Large intestine (tissue), 3 donors: ENCODE measurements around the gene PDZRN3. TPM values are rescaled to one million over a fixed set of nuclear protein-coding genes. Genes with fewer than 3 reads are reported as not detected.

Experiments used
- DNase-seq, 2 donors: peaks; one replicate each; pipeline versions ENCODE4 v3.0.0 to v3.0.0-alpha.2; 2013
- H3K27ac ChIP-seq: one replicate; pipeline ENCODE4 v1.5.1; 2013; ENCODE audit warnings: low read length
- H3K27me3 ChIP-seq: 2 replicates; pipeline ENCODE4 v1.6.1; 2013; ENCODE audit warnings: low read length; ENCODE audit not compliant: control insufficient read depth, insufficient read depth
- H3K36me3 ChIP-seq: 2 replicates; pipeline ENCODE4 v1.6.1; 2013; ENCODE audit warnings: low read length; ENCODE audit not compliant: control insufficient read depth, insufficient read depth
- H3K4me1 ChIP-seq: one replicate; pipeline ENCODE4 v1.6.1; 2013; ENCODE audit warnings: low read length; ENCODE audit not compliant: control insufficient read depth, insufficient read depth
- H3K4me3 ChIP-seq: one replicate; pipeline ENCODE4 v1.5.1; 2013; ENCODE audit warnings: low read length
- H3K9me3 ChIP-seq: one replicate; pipeline ENCODE4 v1.6.1; 2013; ENCODE audit warnings: mild to moderate bottlenecking, low read depth, low read length, moderate library complexity; ENCODE audit not compliant: control insufficient read depth
- WGBS: methylation state at CpG from one replicate; pipeline ENCODE4 v1.1.5; 2013; ENCODE audit warnings: low lambda C conversion rate; ENCODE audit not compliant: insufficient coverage; 5-methylcytosine and 5-hydroxymethylcytosine counted together
- polyA plus RNA-seq: library from polyadenylated mRNA; unstranded; fragments of 120-200 nt; gene quantifications from one replicate; pipeline ENCODE4 v1.2.1, GENCODE V29; 2013

Gene PDZRN3
- polyA plus RNA-seq, 1 donor, result 40.7 TPM

- peaks cover 11% of the 10 kb centered on the region for H3K4me1 ChIP-seq
- no peaks in the 10 kb centered on the region for H3K27me3 ChIP-seq
Measured at GRCh38 chr3:73563896-73564582, 60.7 kb downstream of the PDZRN3 start.

GRCh38 chr3:73561494-73561893 lies 63.2 kb downstream of the PDZRN3 start:
- DNase-seq, result no peak
- H3K4me3 ChIP-seq, result no peak overlapping the region
- no peak overlapping the region for H3K27ac ChIP-seq
- no peaks in the 10 kb centered on the region for H3K9me3 ChIP-seq
- H3K36me3 ChIP-seq, result no peaks in the 10 kb centered on the region
- H3K4me1 ChIP-seq, result peaks cover 14% of the 10 kb centered on the region
- no peaks in the 10 kb centered on the region for H3K27me3 ChIP-seq
- 91% methylated on average over 6 of the region's 10 CpGs for WGBS

More at GRCh38 chr3:73563896-73564582, 60.7 kb downstream of the PDZRN3 start:
- no peak overlapping the region for H3K4me3 ChIP-seq
- DNase-seq, result no peak
- no peaks in the 10 kb centered on the region for H3K9me3 ChIP-seq
- 80% methylated on average over 1 of the region's 3 CpGs for WGBS
- H3K36me3 ChIP-seq, result no peaks in the 10 kb centered on the region
- H3K27ac ChIP-seq, result no peak overlapping the region

- H3K4me3 ChIP-seq, result no peak overlapping the region
- H3K36me3 ChIP-seq, result no peaks in the 10 kb centered on the region
- peaks cover 14% of the 10 kb centered on the region for H3K4me1 ChIP-seq
- H3K27ac ChIP-seq, result no peak overlapping the region
- no peaks in the 10 kb centered on the region for H3K9me3 ChIP-seq
- WGBS, result no CpG with 5 or more reads among the region's 2 CpGs
- DNase-seq, result peak in 1 of 2 donors; percentile 45
- H3K27me3 ChIP-seq, result no peaks in the 10 kb centered on the region
Measured at GRCh38 chr3:73559749-73560148, 65.0 kb downstream of the PDZRN3 start.

- no CpG with 5 or more reads among the region's 4 CpGs for WGBS
- H3K27ac ChIP-seq, result no peak overlapping the region
Measured at GRCh38 chr3:73558727-73559075, 66.0 kb downstream of the PDZRN3 start.

GRCh38 chr3:73557986-73558726 lies 66.6 kb downstream of the PDZRN3 start:
- Histone ChIP-seq H3K36me3 (no peaks in the 10 kb centered on the region), H3K4me1 (peaks cover 14% of the 10 kb centered on the region), H3K27ac (no peak overlapping the region), H3K9me3 (no peaks in the 10 kb centered on the region), H3K27me3 (no peaks in the 10 kb centered on the region), H3K4me3 (no peak overlapping the region)
- no peak for DNase-seq
- no CpG with 5 or more reads among the region's 3 CpGs for WGBS

More at GRCh38 chr3:73558727-73559075, 66.0 kb downstream of the PDZRN3 start:
- Histone ChIP-seq H3K27me3 (no peaks in the 10 kb centered on the region), H3K4me3 (no peak overlapping the region), H3K4me1 (peaks cover 14% of the 10 kb centered on the region), H3K36me3 (no peaks in the 10 kb centered on the region), H3K9me3 (no peaks in the 10 kb centered on the region)
- no peak for DNase-seq

GRCh38 chr3:73556520-73557372 lies 68.0 kb downstream of the PDZRN3 start:
- WGBS, result 60% methylated on average over 1 of the region's 3 CpGs
- H3K9me3 ChIP-seq, result no peaks in the 10 kb centered on the region
- H3K4me1 ChIP-seq, result peaks cover 14% of the 10 kb centered on the region
- H3K4me3 ChIP-seq, result no peak overlapping the region
- H3K27me3 ChIP-seq, result no peaks in the 10 kb centered on the region
- DNase-seq, result peak in 1 of 2 donors; percentile 48
- H3K27ac ChIP-seq, result no peak overlapping the region
- H3K36me3 ChIP-seq, result no peaks in the 10 kb centered on the region

GRCh38 chr3:73555076-73555475 lies 69.7 kb downstream of the PDZRN3 start:
- Histone ChIP-seq H3K4me3 (no peak overlapping the region), H3K4me1 (peaks cover 14% of the 10 kb centered on the region), H3K27me3 (no peaks in the 10 kb centered on the region), H3K36me3 (no peaks in the 10 kb centered on the region), H3K27ac (no peak overlapping the region), H3K9me3 (no peaks in the 10 kb centered on the region)
- no peak for DNase-seq
- WGBS, result no CpG with 5 or more reads among the region's 2 CpGs

- no peaks in the 10 kb centered on the region for H3K36me3 ChIP-seq
- H3K4me3 ChIP-seq, result no peak overlapping the region
- no peak for DNase-seq
- no peaks in the 10 kb centered on the region for H3K9me3 ChIP-seq
- WGBS, result 59% methylated on average over 2 of the region's 4 CpGs
- peaks cover 23% of the 10 kb centered on the region for H3K4me1 ChIP-seq
- H3K27ac ChIP-seq, result no peak overlapping the region
- no peaks in the 10 kb centered on the region for H3K27me3 ChIP-seq
Measured at GRCh38 chr3:73552700-73553099, 72.0 kb downstream of the PDZRN3 start.

- no peak overlapping the region for H3K27ac ChIP-seq
- no peak for DNase-seq
- WGBS, result no CpG with 5 or more reads among the region's 7 CpGs
- H3K4me1 ChIP-seq, result peaks cover 21% of the 10 kb centered on the region
- H3K4me3 ChIP-seq, result no peak overlapping the region
- no peaks in the 10 kb centered on the region for H3K36me3 ChIP-seq
- no peaks in the 10 kb centered on the region for H3K9me3 ChIP-seq
- H3K27me3 ChIP-seq, result no peaks in the 10 kb centered on the region
Measured at GRCh38 chr3:73550032-73550431, 74.7 kb downstream of the PDZRN3 start.

GRCh38 chr3:73549051-73549600 lies 75.6 kb downstream of the PDZRN3 start:
- H3K27ac ChIP-seq, result no peak overlapping the region
- no peaks in the 10 kb centered on the region for H3K9me3 ChIP-seq
- whole genome bisulfite sequencing, result 21% methylated on average over 2 of the region's 9 CpGs
- H3K36me3 ChIP-seq, result no peaks in the 10 kb centered on the region
- DNase-seq, result peak in 1 of 2 donors; percentile 48
- no peak overlapping the region for H3K4me3 ChIP-seq
- H3K4me1 ChIP-seq, result peaks cover 21% of the 10 kb centered on the region
- no peaks in the 10 kb centered on the region for H3K27me3 ChIP-seq
